ENCODE measurements around the gene IFNB1.

The IFNB1 gene

DNA sequence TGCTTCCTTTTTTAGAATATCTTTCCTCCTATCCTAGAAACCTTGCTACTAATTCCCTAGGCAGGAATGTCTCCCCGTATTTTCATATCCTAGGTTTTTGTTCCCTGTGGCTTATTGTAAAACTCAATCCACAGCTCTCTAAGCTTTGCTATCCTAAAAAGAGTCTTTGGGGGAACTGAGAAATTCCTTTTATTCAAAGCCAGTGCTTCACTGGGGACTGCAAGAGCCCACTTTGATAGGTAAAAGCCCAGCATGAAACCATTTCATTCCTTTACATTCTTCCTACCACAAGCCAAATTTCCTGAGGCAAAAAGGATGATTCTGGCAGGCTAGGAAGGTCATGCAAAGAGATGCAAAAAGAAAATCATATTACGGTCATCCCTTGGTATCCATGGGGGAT, 40.5 kb downstream of the IFNB1 start:
- DNase-seq (ENCODE audit: extremely low spot score), result no peak
- CTCF ChIA-PET, result no interaction called here
- POLR2A ChIA-PET, result no interaction called here
- no peak for TF ChIP-seq CTBP1 (IDR thresholded peaks at IDR 0.05; ENCODE audit: borderline replicate concordance)
- TF ChIP-seq ARNT (IDR thresholded peaks at IDR 0.05), result no peak
- TF ChIP-seq FOXM1 (IDR thresholded peaks at IDR 0.05; ENCODE audit: borderline replicate concordance), result no peak
- TF ChIP-seq PKNOX1 (IDR thresholded peaks at IDR 0.05), result no peak
- TF ChIP-seq SUZ12 (IDR thresholded peaks at IDR 0.05), result no peak
- TF ChIP-seq NFRKB (IDR thresholded peaks at IDR 0.05), result no peak
- no peak for TF ChIP-seq FOXA1 (IDR thresholded peaks at IDR 0.05)
- TF ChIP-seq SP1 (IDR thresholded peaks at IDR 0.05), result no peak
- TF ChIP-seq ELF4 (IDR thresholded peaks at IDR 0.05), result no peak
- TF ChIP-seq HDGF (IDR thresholded peaks at IDR 0.05; ENCODE audit: borderline replicate concordance), result no peak
- TF ChIP-seq TARDBP (IDR thresholded peaks at IDR 0.05), result no peak
- TF ChIP-seq FOXK2 (IDR thresholded peaks at IDR 0.05), result no peak
- TF ChIP-seq L3MBTL2 (conservative IDR thresholded peaks at IDR 0.05), result no peak
- no peak for TF ChIP-seq BHLHE40 (IDR thresholded peaks at IDR 0.05; ENCODE audit: borderline replicate concordance)
- no peak for TF ChIP-seq LEF1 (IDR thresholded peaks at IDR 0.05; ENCODE audit: borderline replicate concordance)
- TF ChIP-seq ZNF384 (IDR thresholded peaks at IDR 0.05), result no peak

- ChIA-PET CTCF (no interaction called here), POLR2A (no interaction called here)
- TF ChIP-seq SUZ12 (IDR thresholded peaks at IDR 0.05), result no peak
- TF ChIP-seq LEF1 (IDR thresholded peaks at IDR 0.05; ENCODE audit: borderline replicate concordance), result no peak
- no peak for TF ChIP-seq ZNF384 (IDR thresholded peaks at IDR 0.05)
- no peak for DNase-seq (ENCODE audit: extremely low spot score)
Observed at GRCh38 chr9:21031808-21032183, 45.9 kb downstream of the IFNB1 start.

GRCh38 chr9:21031091-21031807, 46.5 kb downstream of the IFNB1 start, which contains the start of gene HACD4:
HACD4 (minus strand) TSS chr9:21031640; CDS start chr9:21031590, 50 bp downstream.
- DNase-seq (ENCODE audit: extremely low spot score), result no peak
- POLR2A ChIA-PET, result no interaction called here

DNA sequence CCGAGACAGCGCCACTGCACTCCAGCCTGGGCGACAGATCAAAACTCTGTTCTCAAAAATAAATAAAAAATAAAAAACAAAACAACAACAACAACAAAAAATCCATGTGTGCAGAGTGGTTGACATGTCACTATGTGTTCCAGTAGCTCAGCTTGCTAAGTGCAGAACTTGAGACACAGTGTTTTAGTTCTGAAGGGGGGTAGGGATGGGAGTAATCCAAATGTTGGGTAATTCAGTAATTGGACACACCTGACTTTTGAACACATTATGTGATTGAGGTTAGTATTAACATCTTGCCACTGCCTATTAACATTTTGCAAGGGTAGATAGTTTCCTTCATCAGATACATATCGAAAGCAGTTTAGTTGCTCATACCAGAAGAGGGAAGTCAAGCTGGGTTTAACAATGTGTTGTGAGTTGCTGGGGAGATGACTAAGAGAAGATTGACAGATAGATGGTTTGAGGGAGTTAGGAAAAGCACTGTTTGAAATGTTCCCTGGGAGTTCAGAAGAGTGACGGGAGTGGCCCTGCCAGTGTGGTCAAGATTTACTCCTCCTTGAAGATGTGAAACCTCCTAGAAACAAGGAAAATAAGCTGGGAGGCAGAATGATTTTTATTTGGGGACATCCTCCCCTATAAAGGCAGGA, 47.2 kb downstream of the IFNB1 start:
- TF ChIP-seq BHLHE40 (IDR thresholded peaks at IDR 0.05; ENCODE audit: borderline replicate concordance) (no peak), FOXA1 (IDR thresholded peaks at IDR 0.05) (no peak), SP1 (IDR thresholded peaks at IDR 0.05) (no peak), FOXM1 (IDR thresholded peaks at IDR 0.05; ENCODE audit: borderline replicate concordance) (no peak), NFRKB (IDR thresholded peaks at IDR 0.05) (no peak), TARDBP (IDR thresholded peaks at IDR 0.05) (no peak), FOXK2 (IDR thresholded peaks at IDR 0.05) (no peak), ZNF384 (IDR thresholded peaks at IDR 0.05) (no peak)
- CTCF ChIA-PET, result no interaction called here
- POLR2A ChIA-PET, result no interaction called here
- DNase-seq (ENCODE audit: extremely low spot score), result no peak

More at GRCh38 chr9:21031091-21031807, 46.5 kb downstream of the IFNB1 start, which contains the start of gene HACD4:
- TF ChIP-seq SUZ12 (IDR thresholded peaks at IDR 0.05) (no peak), BHLHE40 (IDR thresholded peaks at IDR 0.05; ENCODE audit: borderline replicate concordance) (no peak), FOXK2 (IDR thresholded peaks at IDR 0.05) (no peak), LEF1 (IDR thresholded peaks at IDR 0.05; ENCODE audit: borderline replicate concordance) (no peak), L3MBTL2 (conservative IDR thresholded peaks at IDR 0.05) (no peak), CTBP1 (IDR thresholded peaks at IDR 0.05; ENCODE audit: borderline replicate concordance) (no peak), FOXA1 (IDR thresholded peaks at IDR 0.05) (no peak), TARDBP (IDR thresholded peaks at IDR 0.05) (no peak)
- CTCF ChIA-PET, result no interaction called here

- POLR2A ChIA-PET, result no interaction called here
- CTCF ChIA-PET, result no interaction called here
- no peak for TF ChIP-seq ARNT (IDR thresholded peaks at IDR 0.05)
- TF ChIP-seq NFRKB (IDR thresholded peaks at IDR 0.05), result no peak
- TF ChIP-seq ZNF384 (IDR thresholded peaks at IDR 0.05), result no peak
- no peak for TF ChIP-seq FOXA1 (IDR thresholded peaks at IDR 0.05)
- no peak for TF ChIP-seq HDGF (IDR thresholded peaks at IDR 0.05; ENCODE audit: borderline replicate concordance)
- TF ChIP-seq ELF4 (IDR thresholded peaks at IDR 0.05), result no peak
- TF ChIP-seq SUZ12 (IDR thresholded peaks at IDR 0.05), result no peak
- TF ChIP-seq LEF1 (IDR thresholded peaks at IDR 0.05; ENCODE audit: borderline replicate concordance), result no peak
- no peak for TF ChIP-seq CTBP1 (IDR thresholded peaks at IDR 0.05; ENCODE audit: borderline replicate concordance)
- TF ChIP-seq L3MBTL2 (conservative IDR thresholded peaks at IDR 0.05), result no peak
- no peak for TF ChIP-seq FOXK2 (IDR thresholded peaks at IDR 0.05)
- TF ChIP-seq PKNOX1 (IDR thresholded peaks at IDR 0.05), result no peak
- TF ChIP-seq TARDBP (IDR thresholded peaks at IDR 0.05), result no peak
- no peak for DNase-seq (ENCODE audit: extremely low spot score)
Observed at GRCh38 chr9:21029661-21030060, 48.1 kb downstream of the IFNB1 start.

GRCh38 chr9:21028466-21028865, 49.3 kb downstream of the IFNB1 start:
- POLR2A ChIA-PET, result no interaction called here

More at GRCh38 chr9:21028466-21028865, 49.3 kb downstream of the IFNB1 start:
- CTCF ChIA-PET, result no interaction called here
- TF ChIP-seq CTBP1 (IDR thresholded peaks at IDR 0.05; ENCODE audit: borderline replicate concordance) (no peak), PKNOX1 (IDR thresholded peaks at IDR 0.05) (no peak), FOXM1 (IDR thresholded peaks at IDR 0.05; ENCODE audit: borderline replicate concordance) (no peak), SUZ12 (IDR thresholded peaks at IDR 0.05) (no peak), SP1 (IDR thresholded peaks at IDR 0.05) (no peak), TARDBP (IDR thresholded peaks at IDR 0.05) (no peak), ELF4 (IDR thresholded peaks at IDR 0.05) (no peak), ARNT (IDR thresholded peaks at IDR 0.05) (no peak), BHLHE40 (IDR thresholded peaks at IDR 0.05; ENCODE audit: borderline replicate concordance) (no peak), LEF1 (IDR thresholded peaks at IDR 0.05; ENCODE audit: borderline replicate concordance) (no peak), HDGF (IDR thresholded peaks at IDR 0.05; ENCODE audit: borderline replicate concordance) (no peak), NFRKB (IDR thresholded peaks at IDR 0.05) (no peak), FOXK2 (IDR thresholded peaks at IDR 0.05) (no peak), ZNF384 (IDR thresholded peaks at IDR 0.05) (no peak), FOXA1 (IDR thresholded peaks at IDR 0.05) (no peak)
- DNase-seq (ENCODE audit: extremely low spot score), result no peak

Data from HEK293T (cell line).